ENCODE measurements around the gene EGFL8.

- TF ChIP-seq EZH2 (IDR thresholded peaks at IDR 0.05) = no peak
- no peak for TF ChIP-seq CTCF (IDR thresholded peaks at IDR 0.05)
Measured at GRCh38 chr6:32210191-32210601, 45.8 kb downstream of the EGFL8 start.
